GM19328 (cell line): Measurements from ENCODE around the gene RNF144A.
"Not testable (repeated sequence)": the region's sequence is repeated elsewhere in the genome, so short reads cannot be mapped to it uniquely, and the experiment has no call there.

Experiments used
- ATAC-seq: cut with Tn5 transposase; IDR thresholded peaks from one replicate; pipeline ENCODE4 v1.9.1; 2021; ENCODE audit warnings: mild to moderate bottlenecking, moderate library complexity; ENCODE audit not compliant: unreplicated experiment

Gene RNF144A

GRCh38 chr2:6927753-6928152 lies 10.5 kb downstream of the RNF144A start:
- no peak for ATAC-seq

DNA sequence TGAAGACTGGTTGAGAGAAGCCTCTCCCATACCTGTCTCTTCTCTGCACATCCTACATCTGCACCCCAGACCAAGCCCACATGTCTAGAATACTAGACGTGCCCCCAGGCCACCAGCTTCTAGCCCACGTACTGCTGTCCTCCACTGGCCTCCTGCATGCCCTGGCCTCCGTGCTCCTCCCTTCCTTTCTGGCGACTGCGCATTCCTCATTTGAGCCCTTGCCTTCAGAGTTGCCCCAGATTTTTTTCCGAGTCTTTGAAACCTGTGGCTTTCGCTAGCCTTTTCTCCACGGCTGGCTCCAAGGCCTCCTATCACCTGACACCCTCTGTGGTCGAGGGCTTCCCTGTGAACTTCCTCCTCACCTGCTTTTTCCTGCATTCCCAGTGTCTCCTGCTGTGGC lies 11.2 kb downstream of the RNF144A start:
- no peak for ATAC-seq

DNA sequence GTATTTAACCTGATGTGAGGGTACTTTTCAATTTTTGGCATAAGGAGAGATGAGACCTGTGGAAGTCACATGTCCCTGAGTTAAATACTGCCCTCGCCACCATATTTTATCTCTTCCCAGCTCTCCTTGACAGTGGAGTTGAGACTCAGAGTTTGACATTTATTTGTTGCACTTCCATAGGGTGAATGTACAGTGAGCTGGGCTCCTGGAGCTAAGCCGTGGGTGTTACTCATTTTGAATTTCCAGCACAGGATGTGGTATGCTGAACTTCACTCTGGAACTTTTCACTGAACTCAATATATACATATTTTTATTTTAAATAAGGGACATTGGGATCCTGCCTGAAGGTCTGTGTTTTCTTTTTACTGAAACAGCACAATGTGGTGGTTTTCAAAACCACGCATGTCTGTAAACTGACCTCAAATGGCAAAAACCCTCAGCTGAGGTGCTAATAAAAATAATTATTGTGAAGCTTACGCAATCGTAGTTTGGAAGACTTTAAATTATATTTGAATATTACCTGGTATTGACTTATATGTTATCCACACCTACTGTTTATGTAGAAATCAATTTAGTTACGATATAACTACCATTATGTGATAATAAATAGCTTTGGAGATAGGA lies 12.1 kb downstream of the RNF144A start:
- no peak for ATAC-seq

DNA sequence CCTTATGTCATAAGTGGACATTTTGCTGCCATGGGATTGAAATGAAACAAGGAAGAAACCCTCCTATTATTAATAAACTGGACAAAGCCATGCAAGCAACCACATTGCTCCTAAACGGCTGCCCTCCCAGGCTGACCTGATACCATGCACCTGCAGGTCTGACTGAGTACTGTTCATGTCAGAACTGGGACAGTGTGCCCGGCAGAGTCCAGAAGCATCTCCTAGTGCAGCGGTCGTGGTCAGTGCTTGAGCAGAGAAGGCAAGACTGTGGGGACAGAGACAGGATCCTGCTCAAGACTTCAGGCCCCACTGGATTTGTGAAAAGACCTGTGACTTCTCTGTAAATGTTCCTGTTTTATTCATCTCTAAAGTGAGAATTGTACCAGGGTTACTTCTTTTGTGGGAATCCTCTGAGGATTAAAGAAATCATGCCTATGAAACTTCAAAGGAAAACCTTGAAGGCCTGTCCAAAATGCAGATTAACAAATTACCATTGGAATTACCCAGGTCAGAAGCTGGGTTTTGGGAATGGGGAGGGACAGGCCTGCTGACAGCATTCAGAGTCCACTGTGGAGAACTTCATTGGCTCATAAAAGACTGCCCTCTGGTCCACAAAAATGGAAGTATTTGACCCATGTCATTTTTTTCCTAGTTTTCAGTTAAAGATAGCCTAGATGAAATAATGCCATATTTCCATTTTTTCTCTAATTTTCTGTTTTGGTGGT lies 13.9 kb downstream of the RNF144A start:
- no peak for ATAC-seq

GRCh38 chr2:6931753-6932152 lies 14.5 kb downstream of the RNF144A start:
- ATAC-seq = no peak

DNA sequence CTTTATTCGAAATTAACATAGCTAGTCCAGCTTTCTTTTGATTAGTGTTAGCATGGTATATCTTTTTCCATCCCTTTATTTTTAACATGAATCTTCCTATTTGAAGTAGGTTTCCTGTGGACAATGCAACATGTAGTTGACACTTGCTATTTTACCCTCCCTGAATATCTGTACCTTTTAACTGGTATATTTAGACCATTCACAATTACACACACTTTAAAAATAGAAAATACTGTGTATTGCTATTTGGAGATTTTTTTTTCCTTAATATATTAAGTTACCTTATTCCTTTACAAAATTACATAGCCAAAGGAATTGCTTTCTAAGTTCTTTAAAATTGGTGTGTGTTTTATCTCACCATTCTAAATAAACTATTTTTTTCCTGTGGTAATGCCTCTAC lies 15.0 kb downstream of the RNF144A start:
- ATAC-seq = no peak

DNA sequence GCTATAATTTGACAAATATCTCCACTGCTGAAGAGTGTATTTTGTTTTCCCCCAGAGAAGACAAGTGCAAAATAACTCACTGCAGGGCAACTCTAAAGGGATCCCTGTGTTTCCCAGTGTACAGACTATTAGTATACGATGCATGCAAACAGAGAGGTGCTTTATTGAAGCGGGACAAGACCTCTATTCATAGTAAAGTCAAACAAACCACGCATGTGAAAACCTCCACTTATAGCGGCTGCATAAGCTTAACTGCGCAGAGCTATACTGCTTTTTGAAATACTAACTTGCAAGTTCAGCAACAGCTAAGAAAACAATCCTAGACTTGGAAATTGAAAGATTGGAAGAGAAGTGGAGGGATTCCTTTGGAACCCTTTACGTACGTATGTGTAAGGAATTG lies 15.6 kb downstream of the RNF144A start:
- ATAC-seq = no peak

DNA sequence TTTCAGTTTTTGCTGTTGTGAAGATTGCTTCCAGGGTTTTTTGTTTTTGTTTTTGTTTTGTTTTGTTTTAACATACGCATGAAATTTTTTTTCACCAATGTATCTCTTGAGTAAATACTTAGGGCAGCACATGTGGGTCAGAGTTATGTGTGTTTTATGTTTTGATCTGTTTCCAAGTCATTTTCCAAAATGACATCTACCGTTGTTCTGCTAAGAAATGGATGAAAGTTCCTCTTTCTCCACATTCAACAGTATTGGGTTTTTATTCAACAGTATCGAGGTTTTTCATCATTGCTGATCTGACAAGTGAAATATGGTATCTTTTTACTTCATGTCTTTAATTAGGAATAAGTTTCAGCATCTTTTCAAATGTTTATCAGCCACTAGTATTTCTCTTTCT lies 16.7 kb downstream of the RNF144A start:
- ATAC-seq = no peak

DNA sequence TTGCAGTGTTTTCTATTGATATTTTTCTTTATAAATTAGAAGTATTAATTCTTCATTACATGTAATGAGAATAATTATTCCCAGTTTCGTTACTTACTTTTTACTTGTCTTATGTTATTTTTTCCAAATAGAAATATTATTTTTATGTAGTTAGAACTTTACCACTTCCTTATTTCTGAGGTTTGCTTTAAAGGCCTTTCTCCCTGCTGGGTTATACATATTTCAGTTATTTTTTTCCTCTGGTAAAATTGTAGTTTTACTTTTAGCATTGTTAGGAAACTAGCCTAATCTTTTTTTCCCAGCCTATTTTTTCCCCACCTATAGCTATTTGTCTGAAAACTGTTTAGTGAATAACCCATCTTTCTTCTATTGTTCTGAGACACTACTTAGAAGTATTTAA lies 17.1 kb downstream of the RNF144A start:
- ATAC-seq = no peak

- ATAC-seq = no peak
Observed at GRCh38 chr2:6934758-6935651, 17.8 kb downstream of the RNF144A start.

- ATAC-seq = not testable (repeated sequence)
Observed at GRCh38 chr2:6935652-6936020, 18.4 kb downstream of the RNF144A start.

DNA sequence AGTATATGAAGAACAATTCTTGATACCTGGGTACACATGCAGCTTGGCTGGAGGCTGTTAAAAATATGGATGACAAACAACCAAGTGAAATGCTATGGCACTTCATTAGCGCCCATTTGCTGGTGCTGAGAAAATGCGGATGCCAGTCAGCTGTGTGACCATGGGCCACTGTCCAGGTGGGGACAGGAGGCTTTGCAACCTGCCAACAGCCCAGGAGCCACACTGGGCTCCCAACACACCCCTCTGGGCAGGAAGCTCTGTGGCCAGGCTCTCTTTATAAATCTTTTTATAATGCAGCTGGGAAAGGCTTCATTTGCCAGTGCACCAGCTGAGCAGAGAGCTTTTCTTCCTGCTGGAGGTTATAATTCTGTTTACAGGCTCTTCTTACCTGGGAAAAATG lies 19.9 kb downstream of the RNF144A start:
- no peak for ATAC-seq

DNA sequence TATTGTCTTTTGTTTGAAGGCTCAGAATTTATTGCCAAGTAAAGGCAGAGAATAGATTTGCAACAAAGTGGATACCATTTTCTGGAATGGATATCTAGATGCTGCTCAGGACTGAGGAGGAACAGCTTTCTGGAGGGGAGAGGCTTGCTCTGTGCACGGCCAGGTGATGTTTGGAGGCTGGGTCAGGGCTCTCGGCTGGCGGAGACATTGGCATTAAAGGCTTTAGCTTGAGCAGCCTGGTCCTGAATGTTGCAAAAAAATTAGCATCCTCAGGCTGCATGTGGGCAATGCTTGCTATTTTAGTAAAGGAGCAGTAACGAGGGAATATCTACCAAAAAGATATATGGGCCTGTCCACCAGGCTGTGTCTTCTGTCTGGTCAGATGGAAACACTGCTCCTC lies 20.4 kb downstream of the RNF144A start:
- no peak for ATAC-seq

GRCh38 chr2:6939071-6939470 lies 21.9 kb downstream of the RNF144A start:
- no peak for ATAC-seq

GRCh38 chr2:6940820-6941219 lies 23.6 kb downstream of the RNF144A start:
- ATAC-seq = no peak

GRCh38 chr2:6941299-6942046 lies 24.3 kb downstream of the RNF144A start:
- no peak for ATAC-seq

DNA sequence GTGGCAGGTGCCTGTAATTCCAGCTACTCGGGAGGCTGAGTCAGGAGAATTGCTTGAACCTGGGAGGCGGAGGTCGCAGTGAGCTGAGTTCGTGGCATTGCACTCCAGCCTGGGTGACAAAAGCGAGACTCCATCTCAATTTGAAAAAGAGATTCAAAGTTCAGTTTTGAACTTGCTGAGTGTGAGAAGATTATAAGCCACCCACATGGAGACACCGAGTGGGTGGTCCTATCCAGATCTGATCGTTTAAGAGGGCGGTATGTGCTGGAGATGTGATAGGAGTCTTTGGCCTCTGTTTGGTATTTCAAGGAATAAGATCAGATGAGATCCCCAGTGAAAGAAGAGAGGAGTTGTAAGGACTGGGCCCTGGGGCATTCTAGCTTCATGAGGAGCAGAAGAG lies 25.6 kb downstream of the RNF144A start:
- ATAC-seq = no peak

GRCh38 chr2:6943523-6943922 lies 26.3 kb downstream of the RNF144A start:
- ATAC-seq = no peak

DNA sequence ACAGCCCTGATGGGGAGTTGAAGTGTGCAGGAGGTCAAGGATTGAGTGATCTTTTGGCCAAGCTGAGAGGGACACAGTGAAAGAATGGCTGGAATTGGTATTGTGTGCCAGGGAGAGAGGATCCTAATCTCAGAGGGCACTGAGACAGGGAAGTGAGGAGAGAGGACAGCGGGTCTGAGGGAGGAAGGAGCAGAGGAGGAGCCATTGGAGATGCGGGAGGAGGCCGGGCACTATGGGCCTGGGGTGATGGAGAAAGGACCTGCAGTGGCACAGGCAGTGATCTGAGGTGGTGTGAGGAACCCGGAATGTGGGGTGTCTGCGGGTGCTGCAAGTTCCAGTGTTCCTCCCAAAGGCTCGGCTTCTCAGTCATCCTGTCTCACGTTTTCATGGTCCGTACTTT lies 26.8 kb downstream of the RNF144A start:
- ATAC-seq = no peak

DNA sequence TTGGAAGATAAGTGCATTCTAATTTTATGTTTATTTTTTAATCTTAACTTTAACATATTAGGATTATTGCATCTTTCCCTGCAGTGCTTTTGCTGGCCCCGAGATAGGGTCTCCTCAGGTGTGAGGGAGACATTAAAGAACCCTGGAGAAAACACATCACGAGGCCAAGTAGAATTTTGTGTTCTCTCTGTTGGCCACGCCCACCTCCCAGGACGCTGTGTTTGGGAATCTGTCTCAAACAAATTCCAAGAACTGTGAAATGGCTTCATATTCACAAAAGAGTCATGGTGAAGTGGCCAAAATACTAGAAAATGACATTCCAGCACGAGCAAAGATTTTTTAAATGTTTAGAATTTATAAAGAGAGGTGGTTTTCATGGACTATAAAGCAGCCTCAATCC lies 27.3 kb downstream of the RNF144A start:
- ATAC-seq = no peak
